ENCODE results near the gene ME3.

GRCh38 chr11:86476109-86476861 lies 196.1 kb downstream of the ME3 start:
- TF ChIP-seq CTCF (IDR thresholded peaks at IDR 0.05) (no peak), POLR2A (IDR thresholded peaks at IDR 0.05) (no peak)

Data from vagina (tissue), 2 donors.